Activated CD4-positive, alpha-beta T cell treated with anti-CD3 and anti-CD28 coated beads, Interleukin-2, amount 10 ng/mL, durations not matched to agents 7 days and 5 days (primary cell): ENCODE results near the gene RABGGTB. TPM values are rescaled to one million over a fixed set of nuclear protein-coding genes. Genes with fewer than 3 reads are reported as not detected.
"Not testable (repeated sequence)": the region's sequence is repeated elsewhere in the genome, so short reads cannot be mapped to it uniquely, and the experiment has no call there.

Experiments
- CTCF ChIA-PET: fragments of 350-600 bp; sonication (Branson Sonifier 250); formaldehyde crosslinking; loops from one replicate; lab custom pipeline; 2021; ENCODE audit warnings: antibody characterized with exemption; lab: Charles Lee
- POLR2A ChIA-PET: fragments of 350-600 bp; sonication (Branson Sonifier 250); formaldehyde crosslinking; loops from one replicate; lab custom pipeline; 2021; ENCODE audit warnings: antibody characterized with exemption; lab: Charles Lee
- DNase-seq: peaks from one replicate; pipeline ENCODE4 v3.0.0-alpha.2; 2020
- H3K27ac Mint-ChIP-seq: one replicate; pipeline ENCODE4 v1.8.0; 2021; ENCODE audit warnings: mild to moderate bottlenecking, moderate library complexity, mixed read lengths
- H3K27me3 Mint-ChIP-seq: one replicate; pipeline ENCODE4 v1.8.0; 2021; ENCODE audit warnings: mixed read lengths
- H3K36me3 Mint-ChIP-seq: one replicate; pipeline ENCODE4 v1.8.0; 2021; ENCODE audit warnings: low read depth, mixed read lengths
- H3K4me1 Mint-ChIP-seq: one replicate; pipeline ENCODE4 v1.8.0; 2021; ENCODE audit warnings: mixed read lengths
- H3K4me3 Mint-ChIP-seq: one replicate; pipeline ENCODE4 v1.8.0; 2021; ENCODE audit warnings: mild to moderate bottlenecking, moderate library complexity, mixed read lengths
- H3K9me3 Mint-ChIP-seq: one replicate; pipeline ENCODE4 v1.8.0; 2021; ENCODE audit warnings: mixed read lengths
- total RNA-seq, 2 experiments: library from RNA; stranded (reverse); gene quantifications; one replicate each; pipeline ENCODE4 v1.2.3, GENCODE V29; 2021

RABGGTB gene
- 10 to 100 TPM; 76.8 to 81.2 TPM for total RNA-seq

- CTCF ChIA-PET = interaction anchor here (0.5 to 1.5 kb wide), 3 partner anchors 10 to 154 kb away, joined by 3 to 5 read pairs (median 3); no protein-coding TSS in a partner anchor
- Mint-ChIP-seq H3K36me3 (peaks cover 44% of the 10 kb centered on the region), H3K27me3 (peaks cover 6% of the 10 kb centered on the region), H3K9me3 (no peaks in the 10 kb centered on the region), H3K27ac (peak within 1 kb of the TSS; percentile 98), H3K4me1 (peaks cover 44% of the 10 kb centered on the region), H3K4me3 (peak within 1 kb of the TSS; percentile 94)
- peak; percentile 95 for DNase-seq
- POLR2A ChIA-PET = no interaction called here
These were observed at the start of gene RABGGTB for GRCh38 chr1:75785983-75786853. RABGGTB (plus strand) TSS chr1:75786256; CDS start chr1:75786272, 16 bp downstream.

DNA sequence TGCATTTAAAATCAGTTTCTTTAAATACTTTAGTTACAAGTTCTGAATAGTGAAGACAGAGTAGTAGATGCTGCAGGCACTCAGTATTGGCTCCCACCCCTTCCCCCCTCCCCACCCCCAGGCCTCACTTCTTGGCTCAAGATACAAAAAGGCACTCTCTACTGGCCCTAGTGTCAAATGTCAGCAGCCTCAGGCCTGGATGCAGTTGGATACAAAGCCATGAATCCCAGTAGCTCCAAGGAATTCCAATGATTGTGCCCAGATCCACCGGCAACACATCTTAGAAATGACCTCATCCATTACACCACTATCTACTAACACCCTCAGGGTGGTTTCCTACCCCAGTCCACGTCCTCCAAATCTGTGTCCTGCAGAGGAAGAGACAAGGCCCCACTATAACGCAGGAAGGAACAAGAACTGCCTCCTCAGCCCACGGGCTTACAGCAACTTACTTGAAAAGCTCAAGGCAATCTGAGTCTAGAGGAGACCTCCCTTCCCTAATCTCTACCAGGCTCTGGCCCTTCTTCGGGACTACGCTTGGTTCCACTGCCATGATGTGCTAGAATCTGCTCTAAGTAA is 43.9 kb upstream of the RABGGTB start:
- ChIA-PET POLR2A (no interaction called here), CTCF (no interaction called here)
- DNase-seq = no peak
- Mint-ChIP-seq H3K36me3 (peaks cover 31% of the 10 kb centered on the region), H3K27me3 (no peaks in the 10 kb centered on the region), H3K4me3 (no peak overlapping the region), H3K4me1 (peaks cover 5% of the 10 kb centered on the region), H3K27ac (no peak overlapping the region), H3K9me3 (no peaks in the 10 kb centered on the region)

DNA sequence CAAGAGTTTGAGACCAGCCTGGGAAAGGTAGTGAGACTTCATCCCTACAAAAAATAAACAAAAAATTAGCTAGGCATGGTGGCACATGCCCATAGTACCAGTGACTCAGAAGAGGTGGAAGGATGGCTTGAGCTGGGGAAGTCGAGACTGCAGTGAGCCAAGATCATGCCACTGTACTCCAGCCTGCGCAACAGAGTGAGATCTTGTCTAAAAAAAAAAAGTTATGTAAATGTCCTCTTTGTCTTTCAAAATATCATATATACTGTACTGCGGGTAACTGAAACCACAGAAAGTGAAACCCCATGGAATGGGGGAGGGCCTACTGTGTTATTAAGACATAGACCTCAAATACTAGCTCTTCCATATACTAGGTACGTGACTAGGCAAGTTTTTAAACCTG is 40.8 kb upstream of the RABGGTB start:
- H3K27me3 Mint-ChIP-seq = no peaks in the 10 kb centered on the region
- no peak overlapping the region for H3K4me3 Mint-ChIP-seq
- H3K36me3 Mint-ChIP-seq = peaks cover 31% of the 10 kb centered on the region
- no peak for DNase-seq
- ChIA-PET CTCF (interaction anchor here (1.0 kb wide), 1 partner anchor 21 kb away, joined by 3 read pairs; no protein-coding TSS in a partner anchor), POLR2A (no interaction called here)
- peaks cover 5% of the 10 kb centered on the region for H3K4me1 Mint-ChIP-seq
- no peak overlapping the region for H3K27ac Mint-ChIP-seq
- H3K9me3 Mint-ChIP-seq = no peaks in the 10 kb centered on the region

DNA sequence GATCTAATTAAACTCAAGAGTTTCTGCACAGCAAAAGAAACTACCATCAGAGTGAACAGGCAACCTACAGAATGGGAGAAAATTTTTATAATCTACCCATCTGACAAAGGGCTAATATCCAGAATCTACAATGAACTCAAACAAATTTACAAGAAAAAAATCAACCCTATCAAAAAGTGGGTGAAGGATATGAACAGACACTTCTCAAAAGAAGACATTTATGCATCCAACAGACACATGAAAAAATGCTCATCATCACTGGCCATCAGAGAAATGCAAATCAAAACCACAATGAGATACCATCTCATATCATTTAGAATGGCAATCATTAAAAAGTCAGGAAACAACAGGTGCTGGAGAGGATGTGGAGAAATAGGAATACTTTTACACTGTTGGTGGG is 28.8 kb upstream of the RABGGTB start:
- H3K4me3 Mint-ChIP-seq, POLR2A ChIA-PET, H3K4me1 Mint-ChIP-seq, H3K27ac Mint-ChIP-seq, CTCF ChIA-PET, H3K27me3 Mint-ChIP-seq, DNase-seq: not testable (repeated sequence)
- peaks cover 55% of the 10 kb centered on the region for H3K36me3 Mint-ChIP-seq
- peaks cover 13% of the 10 kb centered on the region for H3K9me3 Mint-ChIP-seq

DNA sequence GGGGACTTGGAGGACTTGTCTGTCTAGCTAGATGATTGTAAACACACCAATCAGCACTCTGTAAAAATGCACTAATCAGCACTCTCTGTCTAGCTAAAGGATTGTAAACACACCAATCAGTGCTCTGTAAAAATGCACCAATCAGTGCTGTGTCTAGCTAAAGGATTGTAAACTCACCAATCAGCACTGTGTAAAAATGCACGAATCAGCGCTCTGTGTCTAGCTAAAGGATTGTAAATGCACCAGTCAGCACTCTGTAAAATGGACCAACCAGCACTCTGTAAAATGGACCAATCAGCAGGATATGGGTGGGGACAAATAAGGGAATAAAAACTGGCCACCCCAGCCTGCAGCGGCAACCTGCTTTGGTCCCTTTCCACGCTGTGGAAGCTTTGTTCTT is 27.5 kb upstream of the RABGGTB start:
- H3K9me3 Mint-ChIP-seq = peaks cover 13% of the 10 kb centered on the region
- H3K27me3 Mint-ChIP-seq, H3K4me3 Mint-ChIP-seq, POLR2A ChIA-PET, H3K27ac Mint-ChIP-seq, H3K4me1 Mint-ChIP-seq, DNase-seq: not testable (repeated sequence)
- H3K36me3 Mint-ChIP-seq = peaks cover 43% of the 10 kb centered on the region
- CTCF ChIA-PET = interaction anchor here (1.1 kb wide), 1 partner anchor 15 kb away, joined by 4 read pairs; no protein-coding TSS in a partner anchor

- H3K4me1 Mint-ChIP-seq = no peaks in the 10 kb centered on the region
- peaks cover 7% of the 10 kb centered on the region for H3K36me3 Mint-ChIP-seq
- POLR2A ChIA-PET = no interaction called here
- H3K4me3 Mint-ChIP-seq = no peak overlapping the region
- no peaks in the 10 kb centered on the region for H3K9me3 Mint-ChIP-seq
- no peaks in the 10 kb centered on the region for H3K27me3 Mint-ChIP-seq
- CTCF ChIA-PET = interaction anchor here (0.8 to 1.2 kb wide), 2 partner anchors 9 kb away, joined by 3 read pairs; no protein-coding TSS in a partner anchor
- DNase-seq = no peak
- H3K27ac Mint-ChIP-seq = no peak overlapping the region
These were observed 21.9 kb upstream of the RABGGTB start for GRCh38 chr1:75764057-75764655.

DNA sequence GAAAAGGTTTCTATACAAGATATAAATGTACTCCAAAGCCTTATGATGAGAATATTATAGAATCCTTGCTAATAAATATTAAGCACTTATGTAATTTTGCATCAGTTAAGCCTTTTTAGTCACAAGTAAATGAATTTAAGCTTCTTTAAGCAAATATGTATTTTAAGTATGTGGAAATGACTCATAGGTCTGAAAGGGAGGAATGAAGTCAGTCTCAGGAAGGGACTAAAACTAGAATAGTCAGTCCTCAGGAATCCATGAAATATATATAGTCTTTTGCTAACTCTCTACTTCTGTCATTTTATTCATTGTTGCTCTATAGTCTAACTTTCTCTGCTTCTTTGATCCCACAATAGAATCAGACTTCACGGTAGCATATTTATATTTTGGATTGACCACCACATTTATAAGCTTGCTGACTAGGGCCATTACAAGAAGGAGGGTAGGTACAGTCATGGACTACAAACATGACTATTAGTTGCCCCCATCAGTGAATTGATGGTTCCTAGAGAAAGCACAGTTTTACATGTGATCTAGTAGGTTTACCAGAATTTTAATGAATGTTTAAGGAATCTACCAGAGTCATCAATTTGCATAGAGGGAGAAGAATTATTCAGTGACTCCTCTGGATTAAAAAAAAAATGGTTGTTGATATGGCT is 20.2 kb upstream of the RABGGTB start:
- ChIA-PET POLR2A (no interaction called here), CTCF (interaction anchor here (1.7 kb wide), 1 partner anchor 20 kb away, joined by 3 read pairs; no protein-coding TSS in a partner anchor)
- Mint-ChIP-seq H3K4me3 (no peak overlapping the region), H3K9me3 (no peaks in the 10 kb centered on the region), H3K36me3 (peaks cover 5% of the 10 kb centered on the region), H3K27ac (no peak overlapping the region), H3K4me1 (no peaks in the 10 kb centered on the region), H3K27me3 (no peaks in the 10 kb centered on the region)
- no peak for DNase-seq

- POLR2A ChIA-PET = no interaction called here
- Mint-ChIP-seq H3K27me3 (no peaks in the 10 kb centered on the region), H3K27ac (no peak overlapping the region), H3K4me1 (no peaks in the 10 kb centered on the region), H3K4me3 (no peak overlapping the region), H3K9me3 (no peaks in the 10 kb centered on the region), H3K36me3 (peaks cover 2% of the 10 kb centered on the region)
- CTCF ChIA-PET = interaction anchor here (1.0 kb wide), 1 partner anchor 17 kb away, joined by 3 read pairs; no protein-coding TSS in a partner anchor
- DNase-seq = no peak
These were observed 18.0 kb upstream of the RABGGTB start for GRCh38 chr1:75768016-75768415.

GRCh38 chr1:75770761-75771160 is 15.3 kb upstream of the RABGGTB start:
- CTCF ChIA-PET = no interaction called here
- DNase-seq = no peak
- Mint-ChIP-seq H3K27ac (no peak overlapping the region), H3K4me3 (no peak overlapping the region), H3K9me3 (no peaks in the 10 kb centered on the region), H3K36me3 (no peaks in the 10 kb centered on the region), H3K27me3 (peaks cover 2% of the 10 kb centered on the region), H3K4me1 (peaks cover 2% of the 10 kb centered on the region)
- POLR2A ChIA-PET = no interaction called here

DNA sequence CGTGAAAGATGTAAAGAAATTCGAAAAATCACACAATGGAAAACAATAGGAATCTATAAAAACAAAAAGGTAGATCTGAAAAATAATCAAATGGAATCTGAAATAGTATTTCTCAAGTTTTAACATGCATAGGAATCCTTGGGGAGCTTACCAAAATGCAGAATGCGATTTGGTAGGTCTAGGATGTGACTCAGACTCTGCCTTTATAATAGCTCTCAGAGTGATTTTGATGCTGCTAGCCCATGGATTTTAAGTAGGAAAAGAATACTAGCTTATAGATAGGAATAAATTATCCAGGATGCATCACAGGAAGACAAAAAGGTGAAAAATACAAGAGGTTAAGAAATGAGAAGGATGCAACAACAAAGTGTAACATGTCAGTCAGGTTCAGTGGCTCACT is 14.1 kb upstream of the RABGGTB start:
- POLR2A ChIA-PET = no interaction called here
- Mint-ChIP-seq H3K9me3 (no peaks in the 10 kb centered on the region), H3K27ac (no peak overlapping the region), H3K27me3 (peaks cover 2% of the 10 kb centered on the region), H3K4me3 (no peak overlapping the region), H3K4me1 (peaks cover 2% of the 10 kb centered on the region), H3K36me3 (no peaks in the 10 kb centered on the region)
- CTCF ChIA-PET = no interaction called here
- DNase-seq = no peak

DNA sequence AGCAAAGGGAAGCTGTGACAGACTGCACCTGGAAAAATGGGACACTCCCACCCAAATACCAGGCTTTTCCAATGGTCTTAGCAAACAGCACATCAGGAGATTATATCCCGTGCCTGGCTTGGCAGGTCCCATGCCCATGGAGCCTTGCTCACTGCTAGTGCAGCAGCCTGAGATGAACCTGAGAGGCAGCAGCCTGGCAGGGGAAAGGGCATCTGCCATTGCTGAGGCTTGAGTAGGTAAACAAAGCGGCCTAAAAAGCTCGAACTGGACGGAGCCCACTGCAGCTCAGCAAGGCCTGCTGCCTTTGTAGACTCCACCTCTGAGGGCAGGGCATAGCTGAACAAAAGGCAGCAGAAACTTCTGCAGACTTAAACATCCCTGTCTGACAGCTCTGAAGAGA is 8.2 kb upstream of the RABGGTB start:
- H3K4me1 Mint-ChIP-seq, H3K4me3 Mint-ChIP-seq, DNase-seq, H3K27ac Mint-ChIP-seq, H3K36me3 Mint-ChIP-seq, H3K9me3 Mint-ChIP-seq, POLR2A ChIA-PET: not testable (repeated sequence)
- CTCF ChIA-PET = interaction anchor here (0.6 kb wide), 1 partner anchor 61 kb away, joined by 3 read pairs; no protein-coding TSS in a partner anchor
- H3K27me3 Mint-ChIP-seq = peaks cover 22% of the 10 kb centered on the region

GRCh38 chr1:75778694-75779093 is 7.4 kb upstream of the RABGGTB start:
- POLR2A ChIA-PET, H3K36me3 Mint-ChIP-seq, DNase-seq, H3K9me3 Mint-ChIP-seq, H3K4me1 Mint-ChIP-seq, H3K27ac Mint-ChIP-seq, H3K4me3 Mint-ChIP-seq: not testable (repeated sequence)
- peaks cover 25% of the 10 kb centered on the region for H3K27me3 Mint-ChIP-seq
- CTCF ChIA-PET = interaction anchor here (0.9 kb wide), 1 partner anchor 23 kb away, joined by 3 read pairs; no protein-coding TSS in a partner anchor
